ENCODE measurements around the gene FAM9C. TPM values are rescaled to one million over a fixed set of nuclear protein-coding genes. Genes with fewer than 3 reads are reported as not detected.
"Not testable (repeated sequence)": the region's sequence is repeated elsewhere in the genome, so short reads cannot be mapped to it uniquely, and the experiment has no call there.

FAM9C gene
- total RNA-seq, 6 donors from 2014 or later: 0.20 TPM; not detected in 5

GRCh38 chrX:13064599-13065143 is 20.3 kb upstream of the FAM9C start:
- peaks cover 0 to 8% (median 3%) of the 10 kb centered on the region in 4 donors for H3K4me1 ChIP-seq
- DNase-seq (no peak), ATAC-seq (ENCODE audit: low FRiP score in 2 of 2) (peak; percentile 43 to 44)
- no peaks in the 10 kb centered on the region for H3K27me3 ChIP-seq
- no peak for TF ChIP-seq POLR2A (IDR thresholded peaks at IDR 0.05)
- no peak for TF ChIP-seq EP300 (IDR thresholded peaks at IDR 0.05)
- TF ChIP-seq, protein P1, sequence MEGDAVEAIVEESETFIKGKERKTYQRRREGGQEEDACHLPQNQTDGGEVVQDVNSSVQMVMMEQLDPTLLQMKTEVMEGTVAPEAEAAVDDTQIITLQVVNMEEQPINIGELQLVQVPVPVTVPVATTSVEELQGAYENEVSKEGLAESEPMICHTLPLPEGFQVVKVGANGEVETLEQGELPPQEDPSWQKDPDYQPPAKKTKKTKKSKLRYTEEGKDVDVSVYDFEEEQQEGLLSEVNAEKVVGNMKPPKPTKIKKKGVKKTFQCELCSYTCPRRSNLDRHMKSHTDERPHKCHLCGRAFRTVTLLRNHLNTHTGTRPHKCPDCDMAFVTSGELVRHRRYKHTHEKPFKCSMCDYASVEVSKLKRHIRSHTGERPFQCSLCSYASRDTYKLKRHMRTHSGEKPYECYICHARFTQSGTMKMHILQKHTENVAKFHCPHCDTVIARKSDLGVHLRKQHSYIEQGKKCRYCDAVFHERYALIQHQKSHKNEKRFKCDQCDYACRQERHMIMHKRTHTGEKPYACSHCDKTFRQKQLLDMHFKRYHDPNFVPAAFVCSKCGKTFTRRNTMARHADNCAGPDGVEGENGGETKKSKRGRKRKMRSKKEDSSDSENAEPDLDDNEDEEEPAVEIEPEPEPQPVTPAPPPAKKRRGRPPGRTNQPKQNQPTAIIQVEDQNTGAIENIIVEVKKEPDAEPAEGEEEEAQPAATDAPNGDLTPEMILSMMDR (IDR thresholded peaks at IDR 0.05): no peak
- peak in 1 of 2 donors; percentile 9 for TF ChIP-seq POLR2AphosphoS5 (IDR thresholded peaks at IDR 0.05)
- 47 to 73% methylated on average over 2 of the region's 2 CpGs for WGBS, 2 donors
- H3K36me3 ChIP-seq: no peaks in the 10 kb centered on the region
- no peak overlapping the region for H3K4me3 ChIP-seq
- H3K27ac ChIP-seq: peak overlapping the region in 2 of 4 donors; percentile 6 to 11
- peaks cover 0 to 25% (median 0%) of the 10 kb centered on the region in 4 donors for H3K9me3 ChIP-seq

GRCh38 chrX:13063124-13063523 is 18.7 kb upstream of the FAM9C start:
- H3K9me3 ChIP-seq: peaks cover 0 to 15% (median 0%) of the 10 kb centered on the region in 4 donors
- not testable (repeated sequence) for DNase-seq; H3K27me3 ChIP-seq; H3K4me3 ChIP-seq; H3K4me1 ChIP-seq; ATAC-seq (ENCODE audit: low FRiP score in 2 of 2); H3K36me3 ChIP-seq; H3K27ac ChIP-seq
- 91% methylated on average over 2 of the region's 2 CpGs for WGBS, 2 donors

GRCh38 chrX:13062331-13062730 is 17.9 kb upstream of the FAM9C start:
- peaks cover 0 to 15% (median 0%) of the 10 kb centered on the region in 4 donors for H3K9me3 ChIP-seq
- H3K36me3 ChIP-seq; H3K4me3 ChIP-seq; ATAC-seq (ENCODE audit: low FRiP score in 2 of 2); H3K27ac ChIP-seq; H3K27me3 ChIP-seq; H3K4me1 ChIP-seq; DNase-seq: not testable (repeated sequence)

GRCh38 chrX:13061215-13061708 is 16.8 kb upstream of the FAM9C start:
- not testable (repeated sequence) for H3K27me3 ChIP-seq; H3K4me1 ChIP-seq; DNase-seq; H3K27ac ChIP-seq; ATAC-seq (ENCODE audit: low FRiP score in 2 of 2); H3K36me3 ChIP-seq; H3K4me3 ChIP-seq
- peaks cover 0 to 15% (median 0%) of the 10 kb centered on the region in 4 donors for H3K9me3 ChIP-seq
- WGBS, 2 donors: 89 to 97% methylated on average over 3 to 4 of the region's 4 CpGs

DNA sequence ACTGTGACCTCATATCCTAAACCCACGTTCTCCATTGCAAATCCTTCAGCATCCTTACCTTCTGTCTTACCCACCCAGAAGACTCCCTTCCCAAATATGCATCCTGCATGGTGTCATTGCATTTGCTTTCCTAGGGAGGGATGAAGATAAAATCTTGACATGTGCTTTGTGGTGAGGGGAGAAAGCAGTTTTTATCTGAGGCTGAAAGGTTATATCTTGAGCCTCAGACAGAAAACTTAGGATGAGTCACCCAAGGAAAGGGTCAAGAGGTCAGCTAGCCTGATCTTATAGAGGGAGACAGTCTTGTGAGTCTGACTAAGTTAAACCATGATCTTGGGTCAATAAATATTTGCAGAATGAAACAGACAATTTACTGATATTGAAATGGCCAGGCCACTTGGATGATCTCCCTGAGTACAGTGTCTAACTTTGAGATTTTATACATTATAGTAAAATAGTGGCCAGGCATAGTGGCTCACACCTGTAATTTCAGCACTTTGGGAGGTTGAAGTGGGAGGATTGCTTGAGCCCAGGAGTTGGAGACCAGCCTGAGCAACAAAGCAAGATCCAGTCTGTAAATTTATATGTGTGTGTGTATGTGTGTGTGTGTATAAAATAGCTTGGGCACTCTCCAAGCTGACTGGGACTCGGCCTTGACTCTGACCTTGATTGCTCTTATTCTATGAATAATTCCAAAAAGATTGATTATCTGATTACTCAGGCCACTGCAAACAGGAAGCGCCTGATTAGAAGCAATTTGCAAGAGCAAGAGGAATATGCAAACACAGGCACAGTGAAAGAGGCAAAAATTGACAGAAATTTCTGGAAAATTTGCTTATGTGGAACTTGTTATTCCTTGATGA is 15.4 kb upstream of the FAM9C start:
- no peak for TF ChIP-seq POLR2AphosphoS5 (IDR thresholded peaks at IDR 0.05)
- no peaks in the 10 kb centered on the region for H3K27me3 ChIP-seq
- no peak for ATAC-seq (ENCODE audit: low FRiP score in 2 of 2)
- H3K36me3 ChIP-seq: no peaks in the 10 kb centered on the region
- peaks cover 0 to 8% (median 4%) of the 10 kb centered on the region in 4 donors for H3K4me1 ChIP-seq
- no peak overlapping the region for H3K4me3 ChIP-seq
- H3K9me3 ChIP-seq: peaks cover 0 to 15% (median 0%) of the 10 kb centered on the region in 4 donors
- H3K27ac ChIP-seq: peak overlapping the region in 1 of 4 donors; percentile 19
- WGBS, 2 donors: 60 to 68% methylated on average over 3 of the region's 3 CpGs
- DNase-seq: no peak

- no peaks in the 10 kb centered on the region for H3K27me3 ChIP-seq
- peaks cover 0 to 14% (median 4%) of the 10 kb centered on the region in 4 donors for H3K4me1 ChIP-seq
- ATAC-seq (ENCODE audit: low FRiP score in 2 of 2): no peak
- TF ChIP-seq POLR2A (IDR thresholded peaks at IDR 0.05): no peak
- no peak for TF ChIP-seq POLR2AphosphoS5 (IDR thresholded peaks at IDR 0.05)
- TF ChIP-seq EP300 (IDR thresholded peaks at IDR 0.05): no peak
- TF ChIP-seq, protein P1 (IDR thresholded peaks at IDR 0.05): no peak
- H3K27ac ChIP-seq: no peak overlapping the region
- H3K36me3 ChIP-seq: no peaks in the 10 kb centered on the region
- WGBS, 2 donors: 50 to 89% methylated on average over 1 of the region's 1 CpG
- DNase-seq: no peak
- no peak overlapping the region for H3K4me3 ChIP-seq
- H3K9me3 ChIP-seq: no peaks in the 10 kb centered on the region
Measured at GRCh38 chrX:13055486-13055885, 11.1 kb upstream of the FAM9C start.
